ENCODE measurements around the gene KLRF1.

KLRF1 gene

GRCh38 chr12:9810671-9811070, 16.6 kb upstream of the KLRF1 start:
- Histone ChIP-seq H3K27ac (replicated peaks) (no peak overlapping the region), H3K27me3 (ENCODE audit: insufficient read depth, poor library complexity, severe bottlenecking) (no peaks in the 10 kb centered on the region), H3K4me3 (replicated peaks; ENCODE audit: insufficient read depth, low read length) (no peak overlapping the region)
- TF ChIP-seq SPI1 (IDR thresholded peaks at IDR 0.05; ENCODE audit: borderline replicate concordance, low read depth) (peak; percentile 48; the same call in 1 of the 2 replicates), POLR2AphosphoS5 (IDR thresholded peaks at IDR 0.05; ENCODE audit: low read depth) (peak; percentile 18; the same call in 1 of the 2 replicates), GABPA (IDR thresholded peaks at IDR 0.05; ENCODE audit: low read depth) (no peak)
- peak in 1 of 2 experiments; percentile 58 for DNase-seq (ENCODE audit: low read depth in 1 of 2, low spot score in 1 of 2)

GRCh38 chr12:9811621-9812020, 15.7 kb upstream of the KLRF1 start:
- H3K27ac ChIP-seq (replicated peaks): no peak overlapping the region
- no peaks in the 10 kb centered on the region for H3K27me3 ChIP-seq (ENCODE audit: insufficient read depth, poor library complexity, severe bottlenecking)
- no peak overlapping the region for H3K4me3 ChIP-seq (replicated peaks; ENCODE audit: insufficient read depth, low read length)
- TF ChIP-seq SPI1 (IDR thresholded peaks at IDR 0.05; ENCODE audit: borderline replicate concordance, low read depth): no peak
- TF ChIP-seq GABPA (IDR thresholded peaks at IDR 0.05; ENCODE audit: low read depth): no peak
- TF ChIP-seq, protein P1, sequence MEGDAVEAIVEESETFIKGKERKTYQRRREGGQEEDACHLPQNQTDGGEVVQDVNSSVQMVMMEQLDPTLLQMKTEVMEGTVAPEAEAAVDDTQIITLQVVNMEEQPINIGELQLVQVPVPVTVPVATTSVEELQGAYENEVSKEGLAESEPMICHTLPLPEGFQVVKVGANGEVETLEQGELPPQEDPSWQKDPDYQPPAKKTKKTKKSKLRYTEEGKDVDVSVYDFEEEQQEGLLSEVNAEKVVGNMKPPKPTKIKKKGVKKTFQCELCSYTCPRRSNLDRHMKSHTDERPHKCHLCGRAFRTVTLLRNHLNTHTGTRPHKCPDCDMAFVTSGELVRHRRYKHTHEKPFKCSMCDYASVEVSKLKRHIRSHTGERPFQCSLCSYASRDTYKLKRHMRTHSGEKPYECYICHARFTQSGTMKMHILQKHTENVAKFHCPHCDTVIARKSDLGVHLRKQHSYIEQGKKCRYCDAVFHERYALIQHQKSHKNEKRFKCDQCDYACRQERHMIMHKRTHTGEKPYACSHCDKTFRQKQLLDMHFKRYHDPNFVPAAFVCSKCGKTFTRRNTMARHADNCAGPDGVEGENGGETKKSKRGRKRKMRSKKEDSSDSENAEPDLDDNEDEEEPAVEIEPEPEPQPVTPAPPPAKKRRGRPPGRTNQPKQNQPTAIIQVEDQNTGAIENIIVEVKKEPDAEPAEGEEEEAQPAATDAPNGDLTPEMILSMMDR (IDR thresholded peaks at IDR 0.05; ENCODE audit: insufficient read depth, low read length): no peak
- no peak for TF ChIP-seq POLR2AphosphoS5 (IDR thresholded peaks at IDR 0.05; ENCODE audit: low read depth)
- TF ChIP-seq, protein P2, sequence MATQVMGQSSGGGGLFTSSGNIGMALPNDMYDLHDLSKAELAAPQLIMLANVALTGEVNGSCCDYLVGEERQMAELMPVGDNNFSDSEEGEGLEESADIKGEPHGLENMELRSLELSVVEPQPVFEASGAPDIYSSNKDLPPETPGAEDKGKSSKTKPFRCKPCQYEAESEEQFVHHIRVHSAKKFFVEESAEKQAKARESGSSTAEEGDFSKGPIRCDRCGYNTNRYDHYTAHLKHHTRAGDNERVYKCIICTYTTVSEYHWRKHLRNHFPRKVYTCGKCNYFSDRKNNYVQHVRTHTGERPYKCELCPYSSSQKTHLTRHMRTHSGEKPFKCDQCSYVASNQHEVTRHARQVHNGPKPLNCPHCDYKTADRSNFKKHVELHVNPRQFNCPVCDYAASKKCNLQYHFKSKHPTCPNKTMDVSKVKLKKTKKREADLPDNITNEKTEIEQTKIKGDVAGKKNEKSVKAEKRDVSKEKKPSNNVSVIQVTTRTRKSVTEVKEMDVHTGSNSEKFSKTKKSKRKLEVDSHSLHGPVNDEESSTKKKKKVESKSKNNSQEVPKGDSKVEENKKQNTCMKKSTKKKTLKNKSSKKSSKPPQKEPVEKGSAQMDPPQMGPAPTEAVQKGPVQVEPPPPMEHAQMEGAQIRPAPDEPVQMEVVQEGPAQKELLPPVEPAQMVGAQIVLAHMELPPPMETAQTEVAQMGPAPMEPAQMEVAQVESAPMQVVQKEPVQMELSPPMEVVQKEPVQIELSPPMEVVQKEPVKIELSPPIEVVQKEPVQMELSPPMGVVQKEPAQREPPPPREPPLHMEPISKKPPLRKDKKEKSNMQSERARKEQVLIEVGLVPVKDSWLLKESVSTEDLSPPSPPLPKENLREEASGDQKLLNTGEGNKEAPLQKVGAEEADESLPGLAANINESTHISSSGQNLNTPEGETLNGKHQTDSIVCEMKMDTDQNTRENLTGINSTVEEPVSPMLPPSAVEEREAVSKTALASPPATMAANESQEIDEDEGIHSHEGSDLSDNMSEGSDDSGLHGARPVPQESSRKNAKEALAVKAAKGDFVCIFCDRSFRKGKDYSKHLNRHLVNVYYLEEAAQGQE (IDR thresholded peaks at IDR 0.05; ENCODE audit: insufficient replicate concordance, low read depth): no peak
- DNase-seq (ENCODE audit: low read depth in 1 of 2, low spot score in 1 of 2): no peak

GRCh38 chr12:9813821-9814798, 13.2 kb upstream of the KLRF1 start:
- Histone ChIP-seq H3K27me3 (ENCODE audit: insufficient read depth, poor library complexity, severe bottlenecking) (no peaks in the 10 kb centered on the region), H3K27ac (replicated peaks) (peak overlapping the region; percentile 10; the same call in 1 of the 2 replicates), H3K4me3 (replicated peaks; ENCODE audit: insufficient read depth, low read length) (peak overlapping the region; percentile 50)
- TF ChIP-seq, protein P1 (IDR thresholded peaks at IDR 0.05; ENCODE audit: insufficient read depth, low read length): peak; percentile 87
- 0 out of 2 replicates have a peak, but pooled peaks have one; percentile 34 for TF ChIP-seq POLR2AphosphoS5 (IDR thresholded peaks at IDR 0.05; ENCODE audit: low read depth)
- no peak for TF ChIP-seq SPI1 (IDR thresholded peaks at IDR 0.05; ENCODE audit: borderline replicate concordance, low read depth)
- peak in 1 of 2 experiments; percentile 91 for DNase-seq (ENCODE audit: low read depth in 1 of 2, low spot score in 1 of 2)

GRCh38 chr12:9820281-9820930, 6.9 kb upstream of the KLRF1 start:
- no peak overlapping the region for H3K27ac ChIP-seq (replicated peaks)
- no peak overlapping the region for H3K4me3 ChIP-seq (replicated peaks; ENCODE audit: insufficient read depth, low read length)
- TF ChIP-seq SPI1 (IDR thresholded peaks at IDR 0.05; ENCODE audit: borderline replicate concordance, low read depth): no peak
- TF ChIP-seq, protein P1 (IDR thresholded peaks at IDR 0.05; ENCODE audit: insufficient read depth, low read length): no peak
- TF ChIP-seq, protein P2 (IDR thresholded peaks at IDR 0.05; ENCODE audit: insufficient replicate concordance, low read depth): no peak
- TF ChIP-seq GABPA (IDR thresholded peaks at IDR 0.05; ENCODE audit: low read depth): no peak
- no peak for TF ChIP-seq POLR2AphosphoS5 (IDR thresholded peaks at IDR 0.05; ENCODE audit: low read depth)
- no peaks in the 10 kb centered on the region for H3K27me3 ChIP-seq (ENCODE audit: insufficient read depth, poor library complexity, severe bottlenecking)
- DNase-seq (ENCODE audit: low read depth in 1 of 2, low spot score in 1 of 2): no peak
